Measurements from ENCODE around the gene WDCP.

GRCh38 chr2:24050041-24050979, 3.1 kb upstream of the WDCP start:
- TF ChIP-seq, protein P1, sequence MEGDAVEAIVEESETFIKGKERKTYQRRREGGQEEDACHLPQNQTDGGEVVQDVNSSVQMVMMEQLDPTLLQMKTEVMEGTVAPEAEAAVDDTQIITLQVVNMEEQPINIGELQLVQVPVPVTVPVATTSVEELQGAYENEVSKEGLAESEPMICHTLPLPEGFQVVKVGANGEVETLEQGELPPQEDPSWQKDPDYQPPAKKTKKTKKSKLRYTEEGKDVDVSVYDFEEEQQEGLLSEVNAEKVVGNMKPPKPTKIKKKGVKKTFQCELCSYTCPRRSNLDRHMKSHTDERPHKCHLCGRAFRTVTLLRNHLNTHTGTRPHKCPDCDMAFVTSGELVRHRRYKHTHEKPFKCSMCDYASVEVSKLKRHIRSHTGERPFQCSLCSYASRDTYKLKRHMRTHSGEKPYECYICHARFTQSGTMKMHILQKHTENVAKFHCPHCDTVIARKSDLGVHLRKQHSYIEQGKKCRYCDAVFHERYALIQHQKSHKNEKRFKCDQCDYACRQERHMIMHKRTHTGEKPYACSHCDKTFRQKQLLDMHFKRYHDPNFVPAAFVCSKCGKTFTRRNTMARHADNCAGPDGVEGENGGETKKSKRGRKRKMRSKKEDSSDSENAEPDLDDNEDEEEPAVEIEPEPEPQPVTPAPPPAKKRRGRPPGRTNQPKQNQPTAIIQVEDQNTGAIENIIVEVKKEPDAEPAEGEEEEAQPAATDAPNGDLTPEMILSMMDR (IDR thresholded peaks at IDR 0.05), result no peak
- TF ChIP-seq EZH2 (IDR thresholded peaks at IDR 0.05; ENCODE audit: borderline replicate concordance, insufficient read depth, low read depth, low read length, poor library complexity, severe bottlenecking), result no peak
